Mucosa of rectum (tissue), 2 donors: ENCODE data around the gene MFF.
A peak's percentile ranks its signal among the peaks of the same experiment; 100 is the strongest.

Source experiments
- H3K27ac ChIP-seq, 2 donors: one replicate each; pipeline ENCODE4 v1.7.0; 2013; ENCODE audit warnings: inconsistent platforms in 2 of 2, low read depth in 2 of 2, low read length in 2 of 2
- H3K27me3 ChIP-seq, 2 donors: one replicate each; pipeline ENCODE4 v1.7.0; 2013; ENCODE audit warnings: low read length in 2 of 2; ENCODE audit not compliant: control insufficient read depth in 2 of 2, insufficient read depth in 2 of 2
- H3K36me3 ChIP-seq, 2 donors: one replicate each; pipeline ENCODE4 v1.7.0; 2013; ENCODE audit warnings: low read length in 2 of 2; ENCODE audit not compliant: control insufficient read depth in 2 of 2, insufficient read depth in 2 of 2
- H3K4me1 ChIP-seq, 2 donors: one replicate each; pipeline ENCODE4 v1.7.0; 2013; ENCODE audit warnings: low read length in 2 of 2, mild to moderate bottlenecking in 1 of 2; ENCODE audit not compliant: control insufficient read depth in 2 of 2, insufficient read depth in 2 of 2
- H3K4me3 ChIP-seq, 2 donors: one replicate each; pipeline ENCODE4 v1.7.0; 2013; ENCODE audit warnings: low read length in 2 of 2
- H3K9ac ChIP-seq, 2 donors: one replicate each; pipeline ENCODE4 v1.7.0; 2013; ENCODE audit warnings: low read length in 2 of 2, low read depth in 1 of 2, mild to moderate bottlenecking in 1 of 2
- H3K9me3 ChIP-seq, 2 donors: one replicate each; pipeline ENCODE4 v1.7.0; 2013; ENCODE audit warnings: low read length in 2 of 2; ENCODE audit not compliant: control insufficient read depth in 2 of 2
- donor health status: healthy.
- donor health status: Normal muscosa, but diverticular disease.

MFF gene

DNA sequence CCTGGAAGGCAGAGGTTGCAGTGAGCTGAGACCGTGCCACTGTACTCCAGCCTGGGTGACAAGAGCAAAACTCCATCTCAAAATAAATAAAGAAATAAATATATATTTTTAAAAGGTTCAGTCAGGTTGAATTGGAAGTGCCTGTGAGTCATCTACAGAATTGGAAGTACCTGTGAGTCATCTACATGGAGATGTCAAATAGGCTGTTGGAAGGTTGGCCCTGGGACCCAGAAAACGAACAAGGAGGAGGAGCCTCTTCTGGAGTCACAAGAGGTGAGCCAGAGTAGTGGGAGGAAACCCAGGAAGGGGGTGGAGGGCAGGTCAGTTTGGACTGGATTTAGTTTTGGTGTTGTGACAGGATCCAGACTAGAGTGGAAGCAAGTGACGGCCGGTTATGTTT, 77.9 kb downstream of the MFF start:
- Histone ChIP-seq H3K4me1 (peaks cover 4 to 18% of the 10 kb centered on the region in 2 donors), H3K27me3 (no peaks in the 10 kb centered on the region), H3K9me3 (no peaks in the 10 kb centered on the region), H3K4me3 (no peak overlapping the region), H3K27ac (no peak overlapping the region), H3K9ac (no peak overlapping the region), H3K36me3 (no peaks in the 10 kb centered on the region)

DNA sequence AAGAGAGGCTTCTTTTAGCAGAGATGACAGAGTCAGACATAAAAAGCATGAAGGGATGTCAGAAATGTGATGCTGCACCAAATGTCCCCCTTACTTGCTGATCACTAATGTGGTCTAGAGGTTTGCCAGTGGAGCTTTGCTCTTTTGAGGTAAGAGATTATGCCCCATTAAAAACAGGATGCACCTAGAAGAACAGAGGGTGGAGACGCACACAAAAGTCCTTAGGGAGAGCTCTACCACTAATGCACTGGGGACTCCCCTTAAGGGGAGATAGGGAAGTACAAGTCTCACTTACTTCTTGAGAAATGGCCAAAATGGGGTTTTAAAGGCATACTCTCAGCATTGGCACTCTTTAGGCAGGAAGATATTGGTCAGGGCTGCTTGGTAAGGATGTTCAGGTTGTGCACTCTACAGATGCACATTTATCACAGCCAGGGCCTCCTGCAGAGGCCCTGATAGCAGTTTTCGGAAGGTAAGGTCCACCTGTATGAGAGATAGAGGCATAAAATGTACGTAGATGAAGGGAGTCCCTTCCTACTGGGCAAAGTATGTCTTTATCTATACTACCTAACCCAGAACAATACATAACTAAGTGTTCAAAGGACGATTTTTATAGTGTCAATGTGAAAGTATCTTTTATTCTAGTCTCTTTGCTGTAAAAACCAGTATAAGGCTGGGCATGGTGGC, 79.7 kb downstream of the MFF start:
- Histone ChIP-seq H3K4me1 (peaks cover 4 to 18% of the 10 kb centered on the region in 2 donors), H3K27me3 (no peaks in the 10 kb centered on the region), H3K27ac (no peak overlapping the region), H3K4me3 (no peak overlapping the region), H3K9ac (no peak overlapping the region), H3K36me3 (no peaks in the 10 kb centered on the region), H3K9me3 (no peaks in the 10 kb centered on the region)

DNA sequence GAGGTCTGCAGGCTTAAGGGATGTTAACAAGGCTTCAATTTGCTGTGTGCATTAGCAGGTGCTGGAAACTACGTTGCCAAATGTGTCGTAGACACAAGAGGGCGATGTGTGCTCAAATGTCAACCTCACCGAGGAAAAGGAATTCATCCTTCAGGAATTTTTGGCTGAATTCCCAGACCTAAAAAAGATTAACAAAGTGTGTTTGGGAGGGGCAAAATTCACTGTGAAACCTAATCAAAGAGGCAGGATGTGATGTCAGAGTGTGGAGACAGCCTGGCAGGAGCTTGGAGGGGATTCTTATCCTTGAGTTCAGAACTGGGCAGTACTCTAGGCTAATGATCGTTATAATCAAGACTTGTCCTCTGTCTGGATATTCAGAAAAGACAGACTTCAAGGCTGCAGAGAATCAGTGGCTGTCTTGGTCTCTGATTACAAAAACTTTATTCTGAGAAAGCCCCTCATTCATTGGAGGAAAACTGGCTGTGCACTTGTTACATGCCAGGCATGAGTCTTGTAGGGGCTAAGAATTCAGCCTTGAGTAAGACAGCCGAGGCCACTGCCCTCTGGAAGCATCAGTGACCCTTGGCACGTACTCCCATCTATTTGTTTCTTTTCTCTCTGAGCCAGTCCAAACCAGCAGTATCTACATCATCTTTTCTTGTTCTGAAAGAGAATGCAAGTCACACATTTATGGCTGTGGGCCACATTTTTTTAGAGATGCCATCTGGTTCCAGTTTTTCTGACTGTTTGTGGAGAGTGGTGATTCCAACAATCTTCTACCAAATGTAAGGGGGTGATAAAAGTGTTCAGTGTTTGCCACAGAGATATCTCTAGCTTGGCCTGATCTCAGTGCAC, 81.4 kb downstream of the MFF start:
- no peaks in the 10 kb centered on the region for H3K9me3 ChIP-seq
- H3K9ac ChIP-seq = no peak overlapping the region
- peak overlapping the region; percentile 14 to 17 for H3K4me3 ChIP-seq
- no peaks in the 10 kb centered on the region for H3K27me3 ChIP-seq
- H3K27ac ChIP-seq = peak overlapping the region; percentile 22 to 39
- no peaks in the 10 kb centered on the region for H3K36me3 ChIP-seq
- H3K4me1 ChIP-seq = peaks cover 4 to 18% of the 10 kb centered on the region in 2 donors
